GM12891 (cell line): ENCODE results near the gene MICAL3.

Experiments
- POLR2AphosphoS5 ChIP-seq: IDR thresholded peaks from 2 replicates; pipeline ENCODE4 v1.6.1; 2011; ENCODE audit warnings: low read depth, low read length, control low read depth
- TAF1 ChIP-seq: IDR thresholded peaks from 2 replicates; pipeline ENCODE4 v1.6.1; 2011; ENCODE audit warnings: low read depth, low read length, control low read depth

DNA sequence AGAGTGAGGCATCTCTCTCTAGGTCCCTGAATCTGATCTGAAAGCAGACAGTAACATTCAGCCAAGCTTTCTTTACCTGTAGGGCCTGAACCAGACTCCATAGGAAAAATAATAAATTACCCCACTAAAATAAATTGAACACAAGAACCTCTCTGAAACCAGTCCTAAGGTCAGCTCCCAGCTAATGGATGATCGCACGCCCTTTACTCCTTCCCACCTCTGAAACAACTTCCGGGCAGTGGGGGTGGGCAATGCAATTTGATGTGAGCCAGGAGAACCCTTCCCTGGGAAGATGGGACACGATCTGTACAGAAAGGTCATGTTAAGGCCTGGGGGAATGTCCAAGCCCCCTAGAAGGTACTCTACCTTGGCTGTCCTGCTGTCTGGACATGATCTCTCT is 71.2 kb downstream of the MICAL3 start:
- TF ChIP-seq POLR2AphosphoS5: no peak
- TF ChIP-seq TAF1: no peak
